Cardiac muscle cell (in vitro differentiated cells and primary cell): ENCODE data around the gene SIRPA. TPM values are rescaled to one million over a fixed set of nuclear protein-coding genes. Genes with fewer than 3 reads are reported as not detected.

ENCODE experiments used
- DNase-seq, 2 donors: peaks; one replicate each; pipeline versions ENCODE4 v3.0.0 to v3.0.0-alpha.2; 2010 to 2017; ENCODE audit warnings: low read depth in 1 of 2, low spot score in 1 of 2
- H3K27ac ChIP-seq: fragments of 200-600 bp; sonication (generic); 2 replicates; pipeline ENCODE4 v1.5.1; 2016
- H3K27me3 ChIP-seq: fragments of 200-600 bp; sonication (generic); 2 replicates; pipeline ENCODE4 v1.6.0; 2016; ENCODE audit warnings: control low read depth
- H3K36me3 ChIP-seq: fragments of 200-600 bp; sonication (generic); 2 replicates; pipeline ENCODE4 v1.5.1; 2016; ENCODE audit warnings: control low read depth
- H3K4me1 ChIP-seq: fragments of 200-600 bp; sonication (generic); 2 replicates; pipeline ENCODE4 v1.8.1; 2017; ENCODE audit warnings: low read depth, mild to moderate bottlenecking, mixed run types
- H3K4me3 ChIP-seq: fragments of 200-600 bp; sonication (generic); 2 replicates; pipeline ENCODE4 v1.5.1; 2016; ENCODE audit warnings: mild to moderate bottlenecking
- H3K9me3 ChIP-seq: fragments of 200-600 bp; sonication (generic); 2 replicates; pipeline ENCODE4 v1.5.1; 2017; ENCODE audit warnings: low read depth, mild to moderate bottlenecking, control low read depth
- CTCF ChIP-seq: IDR thresholded peaks from 2 replicates; pipeline ENCODE4 v1.5.1; 2012; ENCODE audit warnings: low read depth, mild to moderate bottlenecking, low read length
- polyA plus RNA-seq: library from polyadenylated mRNA; unstranded; fragments of >200 nt; fragmentation: Nextera tagmentation; extraction: Ambion mirVana; gene quantifications from 2 replicates; pipeline ENCODE4 v1.2.1, GENCODE V29; 2016
- total RNA-seq: library from RNA; depleted of rRNA; stranded (reverse); fragments of >200 nt; gene quantifications from 2 replicates; pipeline ENCODE4 v1.2.3, GENCODE V29; 2016

SIRPA gene
- total and polyA plus RNA-seq, 2 experiments from 2014 or later = 42.9 to 43.0 TPM

- no peak for DNase-seq
- Histone ChIP-seq H3K27ac (no peak overlapping the region), H3K36me3 (no peaks in the 10 kb centered on the region), H3K9me3 (no peaks in the 10 kb centered on the region), H3K27me3 (no peaks in the 10 kb centered on the region), H3K4me3 (no peak overlapping the region), H3K4me1 (peaks cover 8% of the 10 kb centered on the region)
- TF ChIP-seq CTCF = no peak
Observed at GRCh38 chr20:1959156-1959555, 63.9 kb downstream of the SIRPA start.

GRCh38 chr20:1961374-1961773, 66.2 kb downstream of the SIRPA start:
- TF ChIP-seq CTCF = no peak
- DNase-seq = no peak
- Histone ChIP-seq H3K4me1 (no peaks in the 10 kb centered on the region), H3K36me3 (no peaks in the 10 kb centered on the region), H3K9me3 (no peaks in the 10 kb centered on the region), H3K4me3 (no peak overlapping the region), H3K27me3 (peaks cover 6% of the 10 kb centered on the region), H3K27ac (no peak overlapping the region)

GRCh38 chr20:1964061-1964460, 68.9 kb downstream of the SIRPA start:
- H3K4me1 ChIP-seq = no peaks in the 10 kb centered on the region
- no peaks in the 10 kb centered on the region for H3K9me3 ChIP-seq
- H3K27ac ChIP-seq = no peak overlapping the region
- peaks cover 33% of the 10 kb centered on the region for H3K27me3 ChIP-seq
- H3K4me3 ChIP-seq = no peak overlapping the region
- no peaks in the 10 kb centered on the region for H3K36me3 ChIP-seq
- no peak for DNase-seq
- TF ChIP-seq CTCF = no peak

- Histone ChIP-seq H3K27me3 (peaks cover 39% of the 10 kb centered on the region), H3K4me3 (no peak overlapping the region), H3K27ac (no peak overlapping the region), H3K9me3 (no peaks in the 10 kb centered on the region), H3K4me1 (no peaks in the 10 kb centered on the region), H3K36me3 (no peaks in the 10 kb centered on the region)
- TF ChIP-seq CTCF = peak; percentile 32
- DNase-seq = peak in 1 of 2 donors; percentile 26
Observed at GRCh38 chr20:1964659-1965405, 69.6 kb downstream of the SIRPA start.

GRCh38 chr20:1965520-1966351, 70.5 kb downstream of the SIRPA start:
- H3K4me3 ChIP-seq = no peak overlapping the region
- H3K36me3 ChIP-seq = no peaks in the 10 kb centered on the region
- TF ChIP-seq CTCF = peak; percentile 96
- no peak overlapping the region for H3K27ac ChIP-seq
- H3K4me1 ChIP-seq = no peaks in the 10 kb centered on the region
- DNase-seq = peak; percentile 76 to 84
- H3K27me3 ChIP-seq = peaks cover 48% of the 10 kb centered on the region
- no peaks in the 10 kb centered on the region for H3K9me3 ChIP-seq
